GM21367 (cell line): ENCODE data around the gene MTMR3.
"Not testable (repeated sequence)": the region's sequence is repeated elsewhere in the genome, so short reads cannot be mapped to it uniquely, and the experiment has no call there.

Experiments
- ATAC-seq: cut with Tn5 transposase; IDR thresholded peaks from one replicate; pipeline ENCODE4 v1.9.1; 2021; ENCODE audit not compliant: unreplicated experiment

Gene MTMR3

DNA sequence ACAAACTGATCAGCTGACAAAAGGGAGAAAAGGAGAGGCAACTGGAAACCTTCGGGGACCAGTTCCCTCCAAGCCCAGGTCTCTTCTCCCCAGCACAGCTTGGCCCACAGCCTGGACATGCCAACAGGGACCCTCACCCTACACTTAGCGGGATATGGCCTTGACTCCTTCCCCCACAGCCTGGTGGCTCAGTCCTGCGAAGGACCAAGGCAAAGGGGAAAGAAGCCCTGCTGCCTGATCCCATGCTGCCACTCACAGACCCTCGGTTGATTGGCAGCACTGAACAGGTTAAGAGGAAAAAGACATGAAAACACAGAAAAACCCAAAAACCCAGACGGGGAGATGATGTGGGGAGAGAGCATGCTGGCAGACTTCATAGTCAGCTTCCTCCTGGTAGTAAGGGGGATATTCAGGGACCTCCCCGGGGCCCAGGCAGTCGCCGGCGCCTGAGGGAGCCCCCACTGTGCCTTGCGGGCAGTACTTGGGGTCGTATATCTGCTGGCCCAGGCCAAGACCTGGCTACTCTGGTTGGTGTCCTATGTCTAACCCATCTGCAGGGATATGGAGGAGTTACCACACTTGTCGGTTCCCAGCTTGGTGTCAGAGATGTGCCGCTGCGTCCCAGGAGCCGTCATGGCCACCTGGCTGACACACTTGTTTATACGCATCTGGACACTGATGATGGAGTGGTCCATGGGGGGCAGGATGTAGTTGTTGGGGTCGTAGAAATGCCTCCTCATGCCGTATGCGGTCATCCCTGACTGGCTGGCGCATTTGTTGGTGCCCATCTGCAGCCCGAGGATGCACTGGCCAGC, 163.1 kb downstream of the MTMR3 start:
- no peak for ATAC-seq

DNA sequence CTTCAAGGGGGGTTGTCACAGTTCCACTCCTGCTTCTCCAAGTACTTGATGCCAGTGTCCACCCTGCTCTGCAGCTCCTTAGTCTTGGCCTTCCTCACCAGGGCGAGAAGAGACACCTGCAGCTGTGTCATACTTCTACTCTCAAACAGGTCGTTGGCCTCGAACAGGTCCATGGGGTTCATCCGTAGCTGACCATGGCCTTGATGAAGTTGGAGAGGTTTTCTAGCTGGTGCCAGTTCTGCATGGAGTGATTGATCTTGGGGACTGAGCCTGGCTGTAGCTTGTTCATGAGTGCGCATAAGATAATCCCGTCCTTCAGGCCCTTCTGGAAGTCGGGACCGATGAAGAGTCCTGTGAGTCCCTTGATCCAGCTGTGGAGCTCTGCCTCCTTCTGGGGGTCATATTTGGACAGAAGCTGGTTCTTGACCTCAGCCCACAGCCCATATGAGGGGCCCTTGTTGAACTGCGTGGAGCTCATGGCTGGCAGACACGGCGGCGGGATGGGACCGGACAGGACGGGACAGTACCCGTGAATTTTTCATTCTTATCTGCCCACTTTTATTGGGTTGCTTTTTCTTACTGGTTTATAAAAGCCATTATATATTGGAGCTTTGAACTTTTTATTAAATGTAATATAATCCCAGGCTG, 163.9 kb downstream of the MTMR3 start:
- no peak for ATAC-seq

DNA sequence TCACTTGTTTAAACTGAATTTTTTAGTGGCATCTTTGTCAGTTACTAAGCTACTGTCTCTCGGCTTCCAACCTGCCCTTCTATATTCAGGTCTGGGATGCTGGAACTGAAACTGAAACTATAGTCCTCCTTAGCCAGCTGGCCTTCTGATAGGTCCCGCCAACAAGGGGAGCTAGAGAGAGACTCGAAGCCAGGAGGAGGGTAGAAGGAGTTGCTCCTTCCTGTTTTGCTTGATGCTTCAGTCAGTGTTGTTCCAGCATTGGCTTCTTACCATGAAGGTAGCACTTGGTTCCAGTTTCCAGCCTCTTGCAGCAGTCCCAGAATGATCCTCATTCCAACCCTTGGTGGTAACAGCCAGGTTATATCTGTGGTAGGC, 164.4 kb downstream of the MTMR3 start:
- no peak for ATAC-seq

GRCh38 chr22:30048681-30049080, 165.7 kb downstream of the MTMR3 start:
- no peak for ATAC-seq

GRCh38 chr22:30054067-30054763, 171.2 kb downstream of the MTMR3 start:
- ATAC-seq = no peak

DNA sequence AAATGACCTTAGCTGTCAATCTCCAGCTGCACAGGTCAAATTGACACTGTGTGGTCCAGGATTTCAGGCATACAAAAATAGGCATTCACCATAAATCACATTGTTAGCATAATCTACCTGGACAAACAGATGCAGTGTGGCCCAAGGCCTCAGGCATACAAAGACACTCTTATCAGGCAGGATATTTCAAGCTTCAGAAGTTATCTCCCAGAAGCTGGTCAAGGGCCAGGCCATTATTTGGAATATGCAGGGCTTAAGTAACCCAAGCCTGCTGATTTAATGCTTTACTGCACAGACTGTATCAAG, 171.7 kb downstream of the MTMR3 start:
- ATAC-seq = no peak

DNA sequence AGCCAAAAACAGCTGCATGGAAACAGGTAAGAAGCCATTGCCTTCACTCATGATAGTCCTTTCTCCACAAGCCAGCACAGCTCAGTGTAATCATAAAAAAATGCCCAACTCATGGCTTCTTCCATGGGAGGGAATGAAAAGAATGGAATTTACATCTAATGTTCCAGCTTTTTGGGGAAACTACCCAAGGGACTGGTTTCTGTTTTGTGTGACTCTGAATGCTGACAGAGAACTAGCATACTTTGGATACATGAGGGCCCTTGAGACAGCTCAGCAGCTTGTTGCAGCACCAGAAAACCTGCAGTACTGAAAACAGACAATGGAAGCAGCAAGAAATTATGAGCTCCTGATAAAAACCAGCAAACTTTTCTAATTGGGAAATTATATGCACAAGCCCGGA, 173.0 kb downstream of the MTMR3 start:
- no peak for ATAC-seq

DNA sequence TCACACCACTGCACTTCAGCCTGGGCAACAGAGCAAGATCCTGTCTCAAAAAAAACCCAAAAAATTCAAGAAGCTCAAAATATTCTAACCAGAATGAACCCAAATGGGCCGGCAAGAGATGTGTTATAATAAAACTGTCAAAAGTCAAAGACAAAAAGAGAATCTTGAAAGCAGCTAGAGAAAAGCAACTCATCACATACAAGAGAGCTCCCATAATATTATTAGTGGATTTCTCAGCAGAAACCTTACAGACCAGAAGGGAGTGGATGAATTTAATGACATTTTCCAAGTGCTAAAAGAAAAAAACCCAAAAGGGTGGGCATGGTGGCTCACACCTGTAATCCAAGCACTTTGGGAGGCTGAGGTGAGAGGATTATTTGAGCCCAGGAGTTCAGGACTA, 174.4 kb downstream of the MTMR3 start:
- no peak for ATAC-seq

DNA sequence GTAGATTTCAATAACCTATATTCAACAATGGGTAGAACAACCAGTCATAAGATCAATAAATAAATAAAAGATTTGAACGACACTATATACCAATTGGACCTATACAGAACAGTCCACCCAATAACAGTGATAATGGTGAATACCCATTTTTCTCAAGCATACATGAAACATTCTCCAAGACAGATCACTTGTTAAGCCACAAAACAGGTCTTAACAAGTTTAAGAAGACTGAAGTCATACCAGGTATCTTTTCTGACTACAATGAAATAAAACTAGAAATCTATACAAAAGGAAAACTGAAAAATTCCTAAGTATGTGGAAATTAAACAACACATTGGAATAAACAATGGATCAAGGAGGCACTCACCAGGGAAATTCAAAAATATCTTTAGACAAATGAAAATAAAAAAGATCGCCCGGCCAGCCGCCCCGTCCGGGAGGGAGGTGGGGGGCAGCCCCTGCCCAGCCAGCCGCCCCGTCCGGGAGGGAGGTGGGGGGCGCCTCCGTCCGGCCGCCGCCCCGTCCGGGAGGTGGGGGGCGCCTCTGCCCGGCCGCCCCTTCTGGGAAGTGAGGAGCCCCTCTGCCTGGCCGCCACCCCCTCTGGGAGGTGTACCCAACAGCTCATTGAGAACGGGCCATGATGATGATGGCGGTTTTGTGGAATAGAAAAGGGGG, 176.5 kb downstream of the MTMR3 start:
- not testable (repeated sequence) for ATAC-seq

DNA sequence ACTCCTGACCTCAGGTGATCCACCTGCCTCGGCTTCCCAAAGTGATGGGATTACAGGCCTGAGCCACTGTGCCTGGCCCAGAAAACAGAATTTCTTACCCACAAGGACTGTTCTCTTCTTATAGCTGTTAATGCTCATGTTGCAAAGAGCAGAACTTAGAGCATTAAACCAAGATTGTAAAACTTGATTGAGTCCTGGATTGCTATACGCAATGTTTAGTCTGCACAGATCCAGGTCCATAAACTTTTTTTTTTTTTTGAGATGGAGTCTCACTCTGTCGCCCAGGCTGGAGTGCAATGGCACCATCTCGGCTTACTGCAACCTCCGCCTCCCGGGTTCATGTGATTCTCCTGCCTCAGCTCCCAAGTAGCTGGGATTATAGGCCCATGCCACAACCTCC, 178.1 kb downstream of the MTMR3 start:
- not testable (repeated sequence) for ATAC-seq

GRCh38 chr22:30062259-30062658, 179.3 kb downstream of the MTMR3 start:
- no peak for ATAC-seq

GRCh38 chr22:30062950-30063349, 180.0 kb downstream of the MTMR3 start:
- no peak for ATAC-seq

DNA sequence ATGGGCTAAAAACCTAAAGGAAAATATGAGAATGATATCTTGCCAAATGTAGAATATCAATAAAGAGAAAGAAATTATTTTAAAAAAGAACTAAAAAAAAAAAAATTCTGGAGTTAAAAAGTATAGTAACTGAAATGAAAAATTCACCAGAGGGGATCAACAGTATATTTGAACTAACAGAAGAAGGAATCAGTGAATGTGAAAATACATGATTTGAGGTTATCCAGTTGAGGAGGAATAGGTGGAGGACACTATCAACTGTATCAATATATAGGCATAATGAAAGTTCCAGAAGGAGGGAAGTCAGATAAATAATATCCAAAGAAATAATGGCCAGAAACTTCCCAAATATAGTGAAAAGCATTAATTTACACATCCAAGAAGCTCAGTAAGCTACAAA, 181.2 kb downstream of the MTMR3 start:
- no peak for ATAC-seq

DNA sequence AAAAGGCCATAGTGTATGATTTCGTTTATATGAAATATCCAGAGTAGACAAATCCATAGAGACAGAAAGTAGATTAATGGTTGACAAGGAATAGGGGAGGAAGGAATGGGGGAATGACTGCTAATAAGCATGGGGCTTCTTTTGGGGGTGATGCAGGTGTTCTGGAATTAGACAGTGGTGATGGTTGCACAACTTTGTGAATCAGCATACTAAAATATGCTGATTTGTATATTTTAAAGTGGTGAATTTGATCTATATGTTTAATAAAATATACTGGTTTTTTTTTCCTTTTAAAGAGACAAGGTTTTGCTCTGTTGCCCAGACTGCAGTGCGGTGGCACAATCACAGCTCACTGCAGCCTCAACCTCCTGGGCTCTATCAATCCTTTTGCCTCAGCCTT, 190.8 kb downstream of the MTMR3 start:
- ATAC-seq = no peak

DNA sequence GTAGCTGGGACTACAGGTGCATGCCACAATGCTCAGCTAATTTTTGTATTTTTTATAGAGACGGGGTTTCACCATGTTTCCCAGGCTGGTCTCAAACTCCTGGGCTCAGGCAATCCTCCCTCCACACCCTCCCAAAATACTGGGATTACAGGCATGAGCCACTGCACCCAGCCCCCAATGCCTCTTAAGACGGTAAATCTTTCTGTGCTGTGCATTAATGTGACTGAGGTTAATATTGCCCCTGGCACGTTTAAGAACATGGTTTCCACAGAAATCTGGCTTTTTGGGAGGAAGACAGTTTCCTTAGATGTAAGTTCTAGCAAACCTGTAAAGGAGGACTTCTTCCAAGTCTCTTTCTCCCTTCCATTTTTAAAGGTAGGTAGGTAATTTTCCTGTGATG, 191.2 kb downstream of the MTMR3 start:
- ATAC-seq = no peak

- no peak for ATAC-seq
Measured at GRCh38 chr22:30074994-30075393, 192.0 kb downstream of the MTMR3 start.

GRCh38 chr22:30077279-30077880, 194.4 kb downstream of the MTMR3 start:
- ATAC-seq = no peak

- ATAC-seq = no peak
Measured at GRCh38 chr22:30078320-30079311, 195.6 kb downstream of the MTMR3 start.

GRCh38 chr22:30079952-30080533, 197.1 kb downstream of the MTMR3 start, which contains the start of gene HORMAD2:
Gene HORMAD2 (plus strand): TSS chr22:30080464. CDS start chr22:30093953, 13,489 bp downstream.
- ATAC-seq = no peak
